ENCODE results near the gene CLINT1.

DNA sequence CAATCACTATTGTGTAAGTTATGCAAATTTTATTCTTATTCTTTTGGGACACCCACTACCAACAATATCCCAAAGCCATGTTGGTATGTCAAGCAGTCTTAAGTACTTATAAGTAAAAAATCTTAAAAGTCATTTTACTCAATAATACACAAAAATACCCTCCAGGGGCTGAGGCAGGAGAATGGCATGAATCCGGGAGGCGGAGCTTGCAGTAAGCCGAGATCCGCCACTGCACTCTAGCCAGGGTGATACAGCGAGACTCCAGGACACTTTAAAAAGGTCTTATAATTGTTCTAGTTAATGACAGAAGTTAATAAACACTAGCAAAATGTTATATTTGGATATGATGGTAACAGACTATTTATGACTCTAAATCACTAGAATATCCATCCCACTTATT lies 16.8 kb downstream of the CLINT1 start:
- TF ChIP-seq, protein P1, sequence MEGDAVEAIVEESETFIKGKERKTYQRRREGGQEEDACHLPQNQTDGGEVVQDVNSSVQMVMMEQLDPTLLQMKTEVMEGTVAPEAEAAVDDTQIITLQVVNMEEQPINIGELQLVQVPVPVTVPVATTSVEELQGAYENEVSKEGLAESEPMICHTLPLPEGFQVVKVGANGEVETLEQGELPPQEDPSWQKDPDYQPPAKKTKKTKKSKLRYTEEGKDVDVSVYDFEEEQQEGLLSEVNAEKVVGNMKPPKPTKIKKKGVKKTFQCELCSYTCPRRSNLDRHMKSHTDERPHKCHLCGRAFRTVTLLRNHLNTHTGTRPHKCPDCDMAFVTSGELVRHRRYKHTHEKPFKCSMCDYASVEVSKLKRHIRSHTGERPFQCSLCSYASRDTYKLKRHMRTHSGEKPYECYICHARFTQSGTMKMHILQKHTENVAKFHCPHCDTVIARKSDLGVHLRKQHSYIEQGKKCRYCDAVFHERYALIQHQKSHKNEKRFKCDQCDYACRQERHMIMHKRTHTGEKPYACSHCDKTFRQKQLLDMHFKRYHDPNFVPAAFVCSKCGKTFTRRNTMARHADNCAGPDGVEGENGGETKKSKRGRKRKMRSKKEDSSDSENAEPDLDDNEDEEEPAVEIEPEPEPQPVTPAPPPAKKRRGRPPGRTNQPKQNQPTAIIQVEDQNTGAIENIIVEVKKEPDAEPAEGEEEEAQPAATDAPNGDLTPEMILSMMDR (IDR thresholded peaks at IDR 0.05): no peak
- TF ChIP-seq POLR2A (IDR thresholded peaks at IDR 0.05): no peak
